ENCODE measurements around the gene POM121L2. TPM values are rescaled to one million over a fixed set of nuclear protein-coding genes. Genes with fewer than 3 reads are reported as not detected.

The POM121L2 gene
- total and polyA plus RNA-seq, 9 of the 15 experiments (the other 6 are each of a cell fraction or from before 2014, with no cell fraction given), result 0.23 to 0.45 TPM; not detected in 7

DNA sequence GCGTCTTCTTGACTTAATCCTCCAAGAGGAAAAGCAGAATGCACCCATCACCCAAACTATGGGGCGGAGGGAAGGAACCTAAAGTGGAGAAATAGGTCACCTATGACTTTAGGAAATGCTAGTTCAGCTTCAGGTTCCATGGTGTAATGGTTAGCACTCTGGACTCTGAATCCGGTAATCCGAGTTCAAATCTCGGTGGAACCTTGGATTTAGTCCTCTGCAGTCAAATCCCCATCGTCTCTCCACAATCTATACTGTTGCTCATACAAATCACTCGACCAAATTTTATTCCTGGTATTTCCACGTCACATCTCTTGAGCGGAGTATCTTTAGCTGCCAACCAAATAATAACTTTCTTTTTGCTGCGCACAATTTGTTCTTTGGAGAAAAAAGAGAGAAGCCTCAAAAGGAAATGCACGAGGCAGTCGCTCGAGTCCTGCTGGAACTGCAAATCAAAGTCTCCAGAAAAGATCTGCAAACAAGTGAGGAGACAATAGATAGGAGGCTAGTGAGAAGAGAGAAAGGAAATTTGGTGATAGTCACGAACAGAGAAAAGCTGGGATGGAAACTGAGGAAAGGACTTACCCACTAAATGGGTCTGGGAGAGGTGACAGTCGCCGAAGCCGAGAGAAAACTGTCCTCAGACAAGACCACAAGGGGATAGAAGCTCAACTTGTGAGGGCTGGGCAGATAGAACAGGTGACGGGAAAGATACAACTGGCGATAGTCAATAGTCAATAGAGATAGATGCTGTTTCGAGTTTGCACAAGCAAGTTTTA lies 16.6 kb downstream of the POM121L2 start:
- Histone ChIP-seq H2AFZ (ENCODE audit: low read depth, low read length) (peak overlapping the region; percentile 97), H3K9me1 (ENCODE audit: control insufficient read depth, insufficient read depth, low read length) (no peaks in the 10 kb centered on the region), H3K36me3 (ENCODE audit: control insufficient read depth, insufficient read depth, low read length) (no peaks in the 10 kb centered on the region), H4K20me1 (replicated peaks; ENCODE audit: control insufficient read depth, insufficient read depth, low read length) (no peaks in the 10 kb centered on the region), H3K4me3 (peak overlapping the region; percentile 67), H3K27ac (ENCODE audit: extremely low read depth, low read depth, low read length) (peak overlapping the region; percentile 17; the same call in 2 of the 3 replicates), H3K27me3 (ENCODE audit: control insufficient read depth in 2 of 2, insufficient read depth in 2 of 2, low read length in 2 of 2) (no peaks in the 10 kb centered on the region), H3K4me2 (ENCODE audit: insufficient read depth, low read length) (peak overlapping the region; percentile 91), H3K9me3 (replicated peaks; ENCODE audit: control insufficient read depth, insufficient read depth, low read depth, low read length) (no peaks in the 10 kb centered on the region), H3K4me1 (replicated peaks in 1 of 2; ENCODE audit: control insufficient read depth in 2 of 2, insufficient read depth in 2 of 2, low read length in 2 of 2) (peaks cover 4 to 14% of the 10 kb centered on the region in 2 experiments; a peak in 3 of 5 replicates), H3K79me2 (ENCODE audit: control insufficient read depth, insufficient read depth, low read length) (no peaks in the 10 kb centered on the region), H3K9ac (ENCODE audit: insufficient read depth in 1 of 2, low read depth in 2 of 2, low read length in 2 of 2) (peak overlapping the region; percentile 74 to 93)
- CTCF ChIA-PET (ENCODE audit: low intra/inter-chr PET ratio), result interaction anchor here (0.6 kb wide), 1 partner anchor 209 kb away, joined by 3 read pairs; no protein-coding TSS in a partner anchor
- ATAC-seq (peak; percentile 67), FAIRE-seq (peak; percentile 6), DNase-seq (ENCODE audit: extremely low read depth in 1 of 4, low spot score in 3 of 4) (peak; percentile 65 to 93 (median 72))
- POLR2A ChIA-PET, result interaction anchor here (0.6 to 2.4 kb wide), 18 partner anchors 9 to 534 kb away, joined by 3 to 13 read pairs (median 4); partner anchors contain the start of gene ZNF391
- WGBS (ENCODE audit: insufficient coverage, low coverage, missing lambda C conversion rate), result 2% methylated on average over 20 of the region's 20 CpGs
- BruUV-seq (replicated peaks), result no TSS peak
- in situ Hi-C loops (cut with MboI), result no loop called here
- intact Hi-C loops (cut with micrococcal nuclease), result loop anchor here (2.0 to 10.0 kb wide), 9 partner anchors 15 to 389 kb away; partner anchors contain the start of gene ZNF184
- TF ChIP-seq HNRNPK (IDR thresholded peaks at IDR 0.05; ENCODE audit: low read depth, low read length, poor library complexity, severe bottlenecking) (no peak), RBM14 (IDR thresholded peaks at IDR 0.05; ENCODE audit: borderline replicate concordance, insufficient read depth, low read depth, low read length) (no peak), PHF21A (IDR thresholded peaks at IDR 0.05; ENCODE audit: borderline replicate concordance, low read depth) (peak; percentile 88; the same call in 1 of the 2 replicates), YY1 (IDR thresholded peaks at IDR 0.05; ENCODE audit: borderline replicate concordance in 1 of 3, control insufficient read depth in 1 of 3, extremely low read depth in 1 of 3, insufficient read depth in 3 of 3, insufficient read length in 1 of 3, insufficient replicate concordance in 2 of 3, low read depth in 1 of 3, low read length in 2 of 3) (peak in 1 of 3 experiments; percentile 29), NBN (IDR thresholded peaks at IDR 0.05; ENCODE audit: low read depth) (peak; percentile 80), NFIC (IDR thresholded peaks at IDR 0.05) (peak; percentile 69), KDM5B (IDR thresholded peaks at IDR 0.05; ENCODE audit: insufficient replicate concordance, low read depth, low read length) (no peak), ZNF766 (CRISPR knock-in tag; conservative IDR thresholded peaks at IDR 0.05) (no peak), NR2C1 (IDR thresholded peaks at IDR 0.05) (peak; percentile 38; the same call in 1 of the 2 replicates), NR2C1 (tag; IDR thresholded peaks at IDR 0.05) (no peak; the same call in 1 of the 2 replicates)
- TF ChIP-seq, protein P1, sequence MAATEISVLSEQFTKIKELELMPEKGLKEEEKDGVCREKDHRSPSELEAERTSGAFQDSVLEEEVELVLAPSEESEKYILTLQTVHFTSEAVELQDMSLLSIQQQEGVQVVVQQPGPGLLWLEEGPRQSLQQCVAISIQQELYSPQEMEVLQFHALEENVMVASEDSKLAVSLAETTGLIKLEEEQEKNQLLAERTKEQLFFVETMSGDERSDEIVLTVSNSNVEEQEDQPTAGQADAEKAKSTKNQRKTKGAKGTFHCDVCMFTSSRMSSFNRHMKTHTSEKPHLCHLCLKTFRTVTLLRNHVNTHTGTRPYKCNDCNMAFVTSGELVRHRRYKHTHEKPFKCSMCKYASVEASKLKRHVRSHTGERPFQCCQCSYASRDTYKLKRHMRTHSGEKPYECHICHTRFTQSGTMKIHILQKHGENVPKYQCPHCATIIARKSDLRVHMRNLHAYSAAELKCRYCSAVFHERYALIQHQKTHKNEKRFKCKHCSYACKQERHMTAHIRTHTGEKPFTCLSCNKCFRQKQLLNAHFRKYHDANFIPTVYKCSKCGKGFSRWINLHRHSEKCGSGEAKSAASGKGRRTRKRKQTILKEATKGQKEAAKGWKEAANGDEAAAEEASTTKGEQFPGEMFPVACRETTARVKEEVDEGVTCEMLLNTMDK (IDR thresholded peaks at IDR 0.05; ENCODE audit: borderline replicate concordance, insufficient read depth, low read depth, low read length, poor library complexity, severe bottlenecking), result peak; percentile 48
- TF ChIP-seq, protein P2, sequence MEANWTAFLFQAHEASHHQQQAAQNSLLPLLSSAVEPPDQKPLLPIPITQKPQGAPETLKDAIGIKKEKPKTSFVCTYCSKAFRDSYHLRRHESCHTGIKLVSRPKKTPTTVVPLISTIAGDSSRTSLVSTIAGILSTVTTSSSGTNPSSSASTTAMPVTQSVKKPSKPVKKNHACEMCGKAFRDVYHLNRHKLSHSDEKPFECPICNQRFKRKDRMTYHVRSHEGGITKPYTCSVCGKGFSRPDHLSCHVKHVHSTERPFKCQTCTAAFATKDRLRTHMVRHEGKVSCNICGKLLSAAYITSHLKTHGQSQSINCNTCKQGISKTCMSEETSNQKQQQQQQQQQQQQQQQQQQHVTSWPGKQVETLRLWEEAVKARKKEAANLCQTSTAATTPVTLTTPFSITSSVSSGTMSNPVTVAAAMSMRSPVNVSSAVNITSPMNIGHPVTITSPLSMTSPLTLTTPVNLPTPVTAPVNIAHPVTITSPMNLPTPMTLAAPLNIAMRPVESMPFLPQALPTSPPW (CRISPR knock-in tag; IDR thresholded peaks at IDR 0.05), result peak; percentile 51
- TF ChIP-seq, protein P3, sequence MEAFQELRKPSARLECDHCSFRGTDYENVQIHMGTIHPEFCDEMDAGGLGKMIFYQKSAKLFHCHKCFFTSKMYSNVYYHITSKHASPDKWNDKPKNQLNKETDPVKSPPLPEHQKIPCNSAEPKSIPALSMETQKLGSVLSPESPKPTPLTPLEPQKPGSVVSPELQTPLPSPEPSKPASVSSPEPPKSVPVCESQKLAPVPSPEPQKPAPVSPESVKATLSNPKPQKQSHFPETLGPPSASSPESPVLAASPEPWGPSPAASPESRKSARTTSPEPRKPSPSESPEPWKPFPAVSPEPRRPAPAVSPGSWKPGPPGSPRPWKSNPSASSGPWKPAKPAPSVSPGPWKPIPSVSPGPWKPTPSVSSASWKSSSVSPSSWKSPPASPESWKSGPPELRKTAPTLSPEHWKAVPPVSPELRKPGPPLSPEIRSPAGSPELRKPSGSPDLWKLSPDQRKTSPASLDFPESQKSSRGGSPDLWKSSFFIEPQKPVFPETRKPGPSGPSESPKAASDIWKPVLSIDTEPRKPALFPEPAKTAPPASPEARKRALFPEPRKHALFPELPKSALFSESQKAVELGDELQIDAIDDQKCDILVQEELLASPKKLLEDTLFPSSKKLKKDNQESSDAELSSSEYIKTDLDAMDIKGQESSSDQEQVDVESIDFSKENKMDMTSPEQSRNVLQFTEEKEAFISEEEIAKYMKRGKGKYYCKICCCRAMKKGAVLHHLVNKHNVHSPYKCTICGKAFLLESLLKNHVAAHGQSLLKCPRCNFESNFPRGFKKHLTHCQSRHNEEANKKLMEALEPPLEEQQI (IDR thresholded peaks at IDR 0.05), result peak; percentile 72; the same call in 1 of the 2 replicates
